GM12872 (cell line): ENCODE measurements around the gene DENND2A.

Source experiments
- TF ChIP-seq, protein P1 (sequence below): IDR thresholded peaks from 3 replicates; pipeline ENCODE4 v1.5.1; 2011; ENCODE audit warnings: low read depth, mild to moderate bottlenecking, low read length, moderate library complexity; ENCODE audit not compliant: insufficient read depth

DENND2A gene

DNA sequence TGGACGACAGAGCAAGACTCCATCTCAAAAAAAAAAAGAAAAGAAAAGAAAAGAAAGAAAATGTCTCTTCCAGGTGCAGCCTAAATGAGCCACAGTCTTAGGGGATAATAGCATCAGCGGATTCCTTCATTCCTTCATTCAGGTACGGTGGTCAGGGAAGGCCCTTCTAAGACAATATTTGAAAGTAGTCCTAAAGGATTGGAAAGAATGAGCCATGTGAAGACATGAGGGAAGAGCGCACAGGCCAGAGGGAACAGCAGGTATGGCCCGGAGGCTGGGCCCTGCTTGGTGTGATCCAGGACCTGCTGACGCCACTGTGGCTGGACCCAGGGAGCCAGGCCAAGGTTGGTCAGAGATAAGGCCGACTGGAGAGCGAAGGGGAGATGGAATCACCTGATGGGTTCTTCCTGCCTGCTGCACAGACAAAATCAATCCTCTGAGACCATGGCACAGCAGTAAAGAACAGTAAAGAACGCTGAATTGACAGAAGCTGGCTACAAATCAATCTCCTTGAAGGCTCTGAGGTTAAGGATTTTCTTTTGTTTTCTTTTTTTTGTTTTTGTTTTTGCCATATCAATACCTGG is 145.0 kb downstream of the DENND2A start:
- TF ChIP-seq, protein P1, sequence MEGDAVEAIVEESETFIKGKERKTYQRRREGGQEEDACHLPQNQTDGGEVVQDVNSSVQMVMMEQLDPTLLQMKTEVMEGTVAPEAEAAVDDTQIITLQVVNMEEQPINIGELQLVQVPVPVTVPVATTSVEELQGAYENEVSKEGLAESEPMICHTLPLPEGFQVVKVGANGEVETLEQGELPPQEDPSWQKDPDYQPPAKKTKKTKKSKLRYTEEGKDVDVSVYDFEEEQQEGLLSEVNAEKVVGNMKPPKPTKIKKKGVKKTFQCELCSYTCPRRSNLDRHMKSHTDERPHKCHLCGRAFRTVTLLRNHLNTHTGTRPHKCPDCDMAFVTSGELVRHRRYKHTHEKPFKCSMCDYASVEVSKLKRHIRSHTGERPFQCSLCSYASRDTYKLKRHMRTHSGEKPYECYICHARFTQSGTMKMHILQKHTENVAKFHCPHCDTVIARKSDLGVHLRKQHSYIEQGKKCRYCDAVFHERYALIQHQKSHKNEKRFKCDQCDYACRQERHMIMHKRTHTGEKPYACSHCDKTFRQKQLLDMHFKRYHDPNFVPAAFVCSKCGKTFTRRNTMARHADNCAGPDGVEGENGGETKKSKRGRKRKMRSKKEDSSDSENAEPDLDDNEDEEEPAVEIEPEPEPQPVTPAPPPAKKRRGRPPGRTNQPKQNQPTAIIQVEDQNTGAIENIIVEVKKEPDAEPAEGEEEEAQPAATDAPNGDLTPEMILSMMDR = no peak

DNA sequence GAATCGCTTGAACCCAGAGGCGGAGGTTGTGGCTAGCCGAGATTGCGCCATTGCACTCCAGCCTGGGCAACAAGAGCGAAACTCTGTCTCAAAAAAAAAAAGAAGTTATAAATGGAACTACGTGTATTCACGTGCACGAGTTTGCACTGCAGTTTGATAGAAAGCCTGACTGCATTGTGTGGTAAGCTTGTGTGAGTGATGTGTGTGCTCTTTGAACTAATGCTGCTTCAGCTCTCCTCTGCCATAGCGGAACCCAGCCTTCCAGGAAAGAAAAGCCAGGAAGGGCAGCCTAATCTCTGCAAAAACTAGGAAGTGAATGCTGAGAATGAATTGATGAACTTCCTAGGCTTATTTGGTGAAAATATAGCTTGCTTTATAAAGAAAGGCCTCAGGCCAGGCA is 145.7 kb downstream of the DENND2A start:
- TF ChIP-seq, protein P1 = no peak

DNA sequence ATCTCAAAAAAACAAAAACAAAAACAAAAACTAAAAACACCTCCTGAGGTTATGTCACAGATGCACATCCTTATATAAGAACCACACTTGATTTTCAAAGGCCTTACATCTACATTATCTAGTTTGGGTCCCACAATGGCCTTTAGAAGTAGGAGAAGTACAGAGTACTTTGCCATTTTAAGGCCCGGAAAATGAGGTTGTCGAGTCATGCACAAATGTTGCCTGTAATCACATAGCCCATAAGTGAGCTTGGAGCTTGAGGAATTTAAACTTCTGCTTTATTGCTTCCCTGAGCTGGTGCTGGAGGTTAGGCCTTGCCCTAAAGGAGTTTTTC is 151.6 kb downstream of the DENND2A start:
- TF ChIP-seq, protein P1 = no peak

DNA sequence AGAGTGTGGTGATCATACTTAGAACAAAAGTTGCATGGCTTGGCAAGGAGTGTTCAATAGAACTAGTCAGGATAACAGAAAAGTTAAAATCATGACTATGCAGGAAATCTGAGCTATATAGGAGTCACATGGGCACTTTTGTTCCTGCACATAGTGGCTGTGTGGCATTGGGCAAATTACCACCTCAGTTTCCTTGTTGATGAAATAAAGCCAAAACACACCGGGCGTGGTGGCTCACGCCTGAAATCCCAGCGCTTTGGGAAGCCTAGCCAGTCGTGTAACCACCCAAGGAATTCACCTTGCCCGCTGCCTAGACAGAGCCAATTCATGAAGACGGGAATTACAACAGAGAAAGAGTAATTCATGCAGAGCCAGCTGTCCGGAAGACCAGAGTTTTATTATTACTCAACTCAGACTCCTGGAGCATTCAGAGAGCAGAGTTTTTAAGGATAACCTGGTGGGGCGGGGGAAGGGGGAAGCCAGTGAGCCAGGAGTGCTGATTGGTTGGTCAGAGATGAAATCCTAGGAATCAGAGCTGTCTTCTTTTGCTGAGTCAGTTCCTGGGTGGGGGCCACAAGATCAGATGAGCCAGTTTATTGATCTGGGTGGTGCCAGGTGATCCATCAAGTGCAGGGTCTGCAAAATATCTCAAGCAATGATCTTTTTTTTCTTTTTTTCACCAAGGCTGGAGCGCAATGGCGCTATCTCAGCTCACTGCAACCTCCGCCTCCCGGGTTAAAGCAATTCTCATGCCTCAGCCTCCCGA is 154.9 kb downstream of the DENND2A start:
- TF ChIP-seq, protein P1 = no peak

DNA sequence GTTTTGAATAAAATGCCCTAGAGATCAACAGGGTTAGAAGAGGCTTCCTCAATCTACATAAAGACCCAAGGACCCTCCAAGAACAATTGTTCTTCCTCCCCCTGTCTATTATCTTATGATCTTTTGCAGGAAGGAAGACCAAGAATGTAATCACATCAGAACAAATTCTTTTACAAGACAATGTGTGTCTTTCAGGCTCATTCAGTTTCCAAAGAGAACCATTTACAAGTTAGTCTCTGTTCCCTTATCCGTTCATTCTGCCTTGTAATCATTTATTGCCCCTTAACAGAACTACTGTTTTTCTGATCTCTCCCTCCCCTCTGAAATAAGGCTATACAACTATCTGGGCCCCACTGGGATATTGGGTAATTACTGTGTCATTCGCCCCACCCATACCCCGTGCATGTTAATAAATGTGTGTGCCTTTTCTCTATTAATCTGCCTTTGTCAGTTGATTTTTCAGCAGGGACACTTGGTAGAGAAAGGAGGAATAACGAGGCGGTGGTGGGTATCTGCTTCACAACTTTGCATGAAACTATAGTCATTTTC is 155.6 kb downstream of the DENND2A start:
- TF ChIP-seq, protein P1 = no peak

DNA sequence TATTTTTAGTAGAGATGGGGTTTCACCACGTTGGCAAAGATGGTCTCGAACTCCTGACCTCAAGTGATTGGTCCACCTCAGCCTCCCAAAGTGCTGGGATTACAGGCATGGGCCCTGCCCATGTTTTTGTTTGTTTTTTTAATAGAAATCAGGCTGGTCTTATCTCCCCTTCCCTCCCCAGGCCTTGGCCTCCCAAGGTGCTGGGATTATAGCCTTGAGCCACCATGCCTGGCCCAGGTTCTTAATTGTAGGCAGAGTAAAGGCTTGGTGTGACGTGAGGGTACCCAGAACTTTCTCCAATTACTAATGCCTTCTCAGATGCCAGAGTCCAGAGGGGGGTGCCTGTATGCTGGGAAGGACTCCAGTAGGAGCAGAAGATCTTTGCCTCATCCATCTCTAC is 156.1 kb downstream of the DENND2A start:
- TF ChIP-seq, protein P1 = no peak

DNA sequence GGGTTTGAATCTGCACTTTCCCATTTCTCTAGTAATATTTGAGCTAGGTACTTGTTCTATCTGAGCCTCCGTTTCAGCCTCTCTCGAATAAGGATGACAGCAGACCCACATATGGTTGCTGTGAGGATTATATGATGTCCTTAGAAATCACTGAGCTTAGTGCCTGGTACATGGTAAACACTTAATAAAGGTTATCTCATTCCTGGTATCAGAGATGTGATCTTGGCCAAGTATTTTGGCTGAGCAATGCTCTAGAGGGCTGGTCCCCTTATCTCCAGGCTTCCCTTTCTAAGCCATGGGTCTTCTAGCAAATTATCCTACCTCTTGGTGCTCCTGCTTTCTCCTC is 160.9 kb downstream of the DENND2A start:
- TF ChIP-seq, protein P1 = no peak
